ENCODE results near the gene PM20D2. TPM values are rescaled to one million over a fixed set of nuclear protein-coding genes. Genes with fewer than 3 reads are reported as not detected.

Gene PM20D2
- total and polyA plus RNA-seq, 2 of the 13 experiments (the other 11 are each of a cell fraction or from before 2014, with no cell fraction given), result 13.3 to 26.3 TPM

GRCh38 chr6:89145956-89146717 lies at the start of gene PM20D2 (continued):
- TF ChIP-seq ZFP90 (CRISPR knock-in tag; IDR thresholded peaks at IDR 0.05; ENCODE audit: borderline replicate concordance) (no peak), MAFG (CRISPR knock-in tag; IDR thresholded peaks at IDR 0.05) (no peak), ZFP91 (CRISPR knock-in tag; IDR thresholded peaks at IDR 0.05; ENCODE audit: borderline replicate concordance) (peak; percentile 92), ZNF484 (CRISPR knock-in tag; IDR thresholded peaks at IDR 0.05; ENCODE audit: borderline replicate concordance, low read depth) (no peak), SNAPC5 (CRISPR knock-in tag; IDR thresholded peaks at IDR 0.05; ENCODE audit: borderline replicate concordance) (0 out of 2 replicates have a peak, but pooled peaks have one; percentile 74), NFYB (CRISPR knock-in tag; IDR thresholded peaks at IDR 0.05) (no peak), MXD1 (CRISPR knock-in tag; IDR thresholded peaks at IDR 0.05) (peak; percentile 88), ZSCAN9 (CRISPR knock-in tag; IDR thresholded peaks at IDR 0.05; ENCODE audit: borderline replicate concordance) (no peak; the same call in 1 of the 2 replicates), ARHGAP35 (CRISPR knock-in tag; IDR thresholded peaks at IDR 0.05; ENCODE audit: borderline replicate concordance) (no peak; the same call in 1 of the 2 replicates), ZNF773 (CRISPR knock-in tag; IDR thresholded peaks at IDR 0.05; ENCODE audit: borderline replicate concordance) (peak; percentile 92; the same call in 1 of the 2 replicates), ZNF878 (CRISPR knock-in tag; IDR thresholded peaks at IDR 0.05) (peak; percentile 88; the same call in 1 of the 2 replicates), NR2C2 (CRISPR knock-in tag; IDR thresholded peaks at IDR 0.05; ENCODE audit: borderline replicate concordance) (peak; percentile 40; the same call in 1 of the 2 replicates), ZNF589 (CRISPR knock-in tag; conservative IDR thresholded peaks at IDR 0.05) (peak; percentile 44; the same call in 1 of the 2 replicates), FOSL2 (CRISPR knock-in tag; IDR thresholded peaks at IDR 0.05) (peak; percentile 12; the same call in 1 of the 2 replicates), ZNF234 (CRISPR knock-in tag; conservative IDR thresholded peaks at IDR 0.05) (peak; percentile 83; the same call in 1 of the 2 replicates), RXRA (CRISPR knock-in tag; IDR thresholded peaks at IDR 0.05) (peak; percentile 63; the same call in 1 of the 2 replicates), GLMP (CRISPR knock-in tag; IDR thresholded peaks at IDR 0.05; ENCODE audit: borderline replicate concordance) (no peak), ZNF501 (CRISPR knock-in tag; IDR thresholded peaks at IDR 0.05) (peak; percentile 92), ZNF616 (CRISPR knock-in tag; IDR thresholded peaks at IDR 0.05; ENCODE audit: low read depth) (peak; percentile 53; the same call in 1 of the 2 replicates), ZNF607 (CRISPR knock-in tag; IDR thresholded peaks at IDR 0.05; ENCODE audit: borderline replicate concordance) (peak; percentile 87), SOX6 (IDR thresholded peaks at IDR 0.05) (no peak), SOX6 (CRISPR knock-in tag; IDR thresholded peaks at IDR 0.05) (no peak; the same call in 1 of the 2 replicates), MEIS2 (CRISPR knock-in tag; IDR thresholded peaks at IDR 0.05) (no peak), ZNF615 (CRISPR knock-in tag; IDR thresholded peaks at IDR 0.05; ENCODE audit: borderline replicate concordance) (no peak), XRCC5 (optimal IDR thresholded peaks at IDR 0.05; ENCODE audit: low read length) (no peak), ZNF121 (CRISPR knock-in tag; IDR thresholded peaks at IDR 0.05) (0 out of 2 replicates have a peak, but pooled peaks have one; percentile 31), TP53 (CRISPR knock-in tag; conservative IDR thresholded peaks at IDR 0.05) (no peak; the same call in 1 of the 2 replicates), CHCHD3 (CRISPR knock-in tag; IDR thresholded peaks at IDR 0.05) (peak; percentile 76)

Measured in HepG2 (cell line).